IPS-15b (cell line): Measurements from ENCODE around the gene ATP6V0D1.

Experiments used
- H3K27me3 ChIP-seq: one replicate; pipeline ENCODE4 v1.6.1; 2013; ENCODE audit warnings: low read length; ENCODE audit not compliant: control insufficient read depth, insufficient read depth
- H3K36me3 ChIP-seq: one replicate; pipeline ENCODE4 v1.6.1; 2013; ENCODE audit warnings: low read length; ENCODE audit not compliant: control insufficient read depth, insufficient read depth
- H3K4me1 ChIP-seq: one replicate; pipeline ENCODE4 v1.6.1; 2013; ENCODE audit warnings: mild to moderate bottlenecking, low read length; ENCODE audit not compliant: control insufficient read depth, insufficient read depth
- H3K4me3 ChIP-seq: one replicate; pipeline ENCODE4 v1.5.1; 2013; ENCODE audit warnings: low read depth, low read length
- H3K9ac ChIP-seq: one replicate; pipeline ENCODE4 v1.6.1; 2013; ENCODE audit warnings: low read depth, mild to moderate bottlenecking, low read length
- H3K9me3 ChIP-seq: one replicate; pipeline ENCODE4 v1.6.1; 2013; ENCODE audit warnings: mild to moderate bottlenecking, low read length; ENCODE audit not compliant: control insufficient read depth, insufficient read depth

ATP6V0D1 gene

DNA sequence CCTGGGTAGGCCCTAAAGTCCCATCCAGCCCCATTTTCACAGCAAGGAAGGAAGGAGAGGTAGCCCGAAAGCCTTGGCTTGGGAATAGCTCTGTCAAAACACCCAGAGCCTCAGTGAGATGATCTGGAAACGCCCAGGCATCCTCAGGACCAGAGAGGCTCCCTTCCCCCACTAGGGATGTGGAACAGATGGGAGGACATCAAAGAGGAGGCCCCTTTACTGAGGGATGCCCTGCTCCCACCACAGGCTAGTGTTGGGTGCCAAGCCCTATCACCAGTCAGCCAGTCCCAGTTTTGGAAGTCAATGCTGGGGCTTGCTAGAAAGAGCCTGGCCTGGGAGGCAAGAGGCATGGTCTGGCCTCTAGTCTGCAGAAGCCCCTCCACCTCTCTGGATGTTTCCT is 92.4 kb downstream of the ATP6V0D1 start:
- Histone ChIP-seq H3K9ac (no peak overlapping the region), H3K36me3 (no peaks in the 10 kb centered on the region), H3K27me3 (peaks cover 12% of the 10 kb centered on the region), H3K4me1 (peaks cover 6% of the 10 kb centered on the region), H3K4me3 (no peak overlapping the region), H3K9me3 (no peaks in the 10 kb centered on the region)

DNA sequence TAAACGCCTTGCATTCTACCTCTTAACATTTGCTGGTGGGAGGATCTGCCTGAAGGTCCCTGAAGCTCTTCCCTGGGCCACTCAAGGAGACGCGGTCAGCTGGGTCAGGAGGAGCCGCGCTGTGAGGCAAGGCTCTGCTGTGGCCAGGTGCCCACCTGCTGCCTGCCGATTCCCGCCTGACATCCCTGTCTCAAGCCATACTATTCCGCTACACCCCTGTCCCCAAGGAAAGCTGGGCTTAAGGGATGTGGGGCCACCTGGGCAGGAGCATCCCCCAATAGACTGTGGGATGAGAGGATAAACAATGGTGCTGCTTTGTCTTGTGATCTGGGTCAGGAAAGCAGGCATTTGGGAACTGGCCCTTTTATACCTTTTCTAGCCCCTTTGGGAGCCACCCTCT is 92.8 kb downstream of the ATP6V0D1 start:
- no peaks in the 10 kb centered on the region for H3K36me3 ChIP-seq
- H3K9ac ChIP-seq, result no peak overlapping the region
- H3K9me3 ChIP-seq, result no peaks in the 10 kb centered on the region
- H3K27me3 ChIP-seq, result peaks cover 10% of the 10 kb centered on the region
- peaks cover 6% of the 10 kb centered on the region for H3K4me1 ChIP-seq
- no peak overlapping the region for H3K4me3 ChIP-seq
